Measurements from ENCODE around the gene FAM162A.
A peak's percentile ranks its signal among the peaks of the same experiment; 100 is the strongest.

FAM162A gene, protein sequence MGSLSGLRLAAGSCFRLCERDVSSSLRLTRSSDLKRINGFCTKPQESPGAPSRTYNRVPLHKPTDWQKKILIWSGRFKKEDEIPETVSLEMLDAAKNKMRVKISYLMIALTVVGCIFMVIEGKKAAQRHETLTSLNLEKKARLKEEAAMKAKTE

DNA sequence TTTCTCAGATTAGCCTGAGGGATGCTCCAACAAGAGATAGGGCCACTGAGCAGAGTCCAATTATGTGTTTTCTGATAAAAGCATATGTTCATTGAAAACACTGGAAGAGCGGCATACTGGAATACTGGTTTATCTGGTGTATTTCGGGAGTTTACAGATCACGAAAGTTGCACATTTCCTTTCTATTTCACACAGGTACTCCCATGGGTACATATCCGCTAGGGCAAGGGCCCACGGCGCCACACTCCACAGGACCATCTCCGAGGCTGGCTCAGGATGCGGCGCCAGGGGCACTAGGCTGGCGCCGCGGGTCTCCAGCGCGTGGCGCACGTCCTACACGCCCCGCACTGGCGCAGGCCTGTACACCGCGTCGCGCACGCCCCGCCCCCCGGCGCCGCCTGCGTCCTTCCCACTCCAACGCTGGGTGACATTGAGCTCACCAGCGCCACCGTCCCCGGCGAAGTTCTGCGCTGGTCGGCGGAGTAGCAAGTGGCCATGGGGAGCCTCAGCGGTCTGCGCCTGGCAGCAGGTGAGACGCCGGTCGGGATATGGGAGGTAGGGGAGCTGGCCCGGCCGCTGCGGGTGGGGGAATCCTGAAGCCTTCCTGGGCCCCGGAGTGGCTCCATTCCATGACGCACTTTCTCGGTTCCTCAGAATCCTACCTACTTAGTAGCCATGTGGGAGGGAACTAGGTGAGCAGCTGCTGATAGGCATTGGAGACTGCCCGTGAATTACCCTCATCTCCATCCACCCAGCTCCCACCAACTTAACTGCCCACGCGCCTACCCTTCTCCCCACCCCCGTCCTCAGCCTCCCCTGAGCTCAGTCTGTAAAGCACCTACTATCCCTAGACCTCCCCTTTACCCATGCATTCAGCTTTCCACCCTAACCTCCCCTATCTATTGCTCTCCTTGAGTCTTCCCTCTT is at the start of gene FAM162A:
FAM162A (plus strand) TSS at position 412 of the 927 bp plus-strand sequence; CDS start at position 496, 84 bp downstream.
- DNase-seq (ENCODE audit: extremely low spot score), result peak; percentile 90
- TF ChIP-seq ELF4 (IDR thresholded peaks at IDR 0.05) (no peak), FOXA1 (IDR thresholded peaks at IDR 0.05) (no peak), L3MBTL2 (conservative IDR thresholded peaks at IDR 0.05) (peak; percentile 46; the same call in 1 of the 2 replicates), FOXK2 (IDR thresholded peaks at IDR 0.05) (no peak), CTBP1 (IDR thresholded peaks at IDR 0.05; ENCODE audit: borderline replicate concordance) (no peak; the same call in 1 of the 2 replicates), SUZ12 (IDR thresholded peaks at IDR 0.05) (no peak)
- TF ChIP-seq, protein P1, sequence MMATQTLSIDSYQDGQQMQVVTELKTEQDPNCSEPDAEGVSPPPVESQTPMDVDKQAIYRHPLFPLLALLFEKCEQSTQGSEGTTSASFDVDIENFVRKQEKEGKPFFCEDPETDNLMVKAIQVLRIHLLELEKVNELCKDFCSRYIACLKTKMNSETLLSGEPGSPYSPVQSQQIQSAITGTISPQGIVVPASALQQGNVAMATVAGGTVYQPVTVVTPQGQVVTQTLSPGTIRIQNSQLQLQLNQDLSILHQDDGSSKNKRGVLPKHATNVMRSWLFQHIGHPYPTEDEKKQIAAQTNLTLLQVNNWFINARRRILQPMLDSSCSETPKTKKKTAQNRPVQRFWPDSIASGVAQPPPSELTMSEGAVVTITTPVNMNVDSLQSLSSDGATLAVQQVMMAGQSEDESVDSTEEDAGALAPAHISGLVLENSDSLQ (IDR thresholded peaks at IDR 0.05), result peak; percentile 38
- ChIA-PET POLR2A (interaction anchor here (0.6 to 2.9 kb wide), 25 partner anchors 9 to 838 kb away, joined by 3 to 34 read pairs (median 4); partner anchors contain the start of genes DTX3L, KPNA1, PARP9 and PDIA5), CTCF (interaction anchor here (0.6 to 1.5 kb wide), 8 partner anchors 9 to 837 kb away, joined by 3 to 6 read pairs (median 3); no protein-coding TSS in a partner anchor)

DNA sequence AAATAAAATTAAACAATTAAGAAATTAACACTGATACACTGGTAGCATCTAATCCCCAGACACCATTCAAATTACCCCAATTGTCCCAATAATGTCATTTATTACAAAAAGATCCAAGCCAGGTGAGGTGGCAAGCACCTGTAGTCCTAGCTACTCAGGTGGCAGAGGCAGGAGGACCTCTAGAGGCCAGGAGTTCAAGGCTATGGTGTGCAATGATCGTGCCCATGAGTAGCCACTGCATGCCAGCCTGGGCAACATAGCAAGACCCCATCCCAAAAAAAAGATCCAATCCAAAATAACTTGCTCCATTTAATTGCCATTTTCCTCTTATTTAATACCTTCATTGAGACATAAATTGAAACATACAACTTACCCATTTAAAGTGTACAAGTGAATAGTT is 41.2 kb upstream of the FAM162A start:
- TF ChIP-seq FOXM1 (IDR thresholded peaks at IDR 0.05; ENCODE audit: borderline replicate concordance) (no peak), FOXK2 (IDR thresholded peaks at IDR 0.05) (no peak), ELF4 (IDR thresholded peaks at IDR 0.05) (no peak), ARNT (IDR thresholded peaks at IDR 0.05) (no peak), CTBP1 (IDR thresholded peaks at IDR 0.05; ENCODE audit: borderline replicate concordance) (no peak), TARDBP (IDR thresholded peaks at IDR 0.05) (no peak), HDGF (IDR thresholded peaks at IDR 0.05; ENCODE audit: borderline replicate concordance) (no peak), SP1 (IDR thresholded peaks at IDR 0.05) (no peak), L3MBTL2 (conservative IDR thresholded peaks at IDR 0.05) (no peak), FOXA1 (IDR thresholded peaks at IDR 0.05) (no peak), LEF1 (IDR thresholded peaks at IDR 0.05; ENCODE audit: borderline replicate concordance) (no peak)
- TF ChIP-seq, protein P1 (IDR thresholded peaks at IDR 0.05), result no peak
- ChIA-PET POLR2A (no interaction called here), CTCF (no interaction called here)
- DNase-seq (ENCODE audit: extremely low spot score), result no peak

DNA sequence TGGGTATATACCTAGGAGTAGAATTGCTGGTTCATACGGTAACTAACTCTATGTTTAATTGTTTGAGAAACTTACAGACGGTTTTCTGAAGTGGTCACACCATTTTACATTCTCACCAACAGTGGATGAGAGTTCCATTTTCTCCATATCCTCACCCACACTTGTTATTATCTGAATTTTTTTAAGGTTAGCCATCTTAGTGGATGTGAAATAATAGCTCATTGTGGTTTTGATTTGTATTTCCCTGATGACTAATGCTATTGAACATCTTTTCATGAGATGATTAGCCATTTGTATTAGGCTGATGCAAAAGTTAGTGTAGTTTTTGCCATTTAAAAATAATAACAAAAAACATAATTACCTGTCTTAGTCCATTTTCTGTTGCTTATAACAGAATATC is 40.3 kb upstream of the FAM162A start:
- ChIA-PET POLR2A (no interaction called here), CTCF (no interaction called here)
- TF ChIP-seq FOXM1 (IDR thresholded peaks at IDR 0.05; ENCODE audit: borderline replicate concordance) (no peak), BHLHE40 (IDR thresholded peaks at IDR 0.05; ENCODE audit: borderline replicate concordance) (no peak), ZNF384 (IDR thresholded peaks at IDR 0.05) (no peak), LEF1 (IDR thresholded peaks at IDR 0.05; ENCODE audit: borderline replicate concordance) (no peak), CTBP1 (IDR thresholded peaks at IDR 0.05; ENCODE audit: borderline replicate concordance) (no peak), NFRKB (IDR thresholded peaks at IDR 0.05) (no peak)
- TF ChIP-seq, protein P1 (IDR thresholded peaks at IDR 0.05), result no peak
- no peak for DNase-seq (ENCODE audit: extremely low spot score)

DNA sequence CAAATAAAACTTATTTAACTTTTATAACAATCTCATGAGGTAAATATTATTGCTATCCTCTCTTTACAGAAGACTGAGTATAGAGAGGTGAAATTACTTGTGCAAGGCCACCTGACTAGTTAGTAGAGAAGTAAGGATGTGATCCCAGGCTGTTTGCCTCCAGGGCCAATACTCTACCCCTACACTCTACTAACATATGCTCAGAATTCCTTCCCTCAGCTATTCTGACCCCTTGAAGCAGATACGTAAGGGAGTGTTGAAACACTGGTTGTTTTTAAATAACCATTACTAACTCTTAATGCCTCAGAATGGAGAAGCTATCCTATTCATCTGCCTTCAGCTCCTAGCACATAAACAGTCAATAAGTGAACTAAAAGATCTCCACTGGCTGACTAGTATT is 34.8 kb upstream of the FAM162A start:
- POLR2A ChIA-PET, result no interaction called here
- DNase-seq (ENCODE audit: extremely low spot score), result no peak
- no peak for TF ChIP-seq FOXK2 (IDR thresholded peaks at IDR 0.05)
- no peak for TF ChIP-seq FOXA1 (IDR thresholded peaks at IDR 0.05)
- no peak for TF ChIP-seq TARDBP (IDR thresholded peaks at IDR 0.05)
- no peak for TF ChIP-seq ZNF384 (IDR thresholded peaks at IDR 0.05)
- TF ChIP-seq ARNT (IDR thresholded peaks at IDR 0.05), result no peak
- no peak for TF ChIP-seq FOXM1 (IDR thresholded peaks at IDR 0.05; ENCODE audit: borderline replicate concordance)
- CTCF ChIA-PET, result interaction anchor here (0.6 to 0.9 kb wide), 2 partner anchors 247 to 1704 kb away, joined by 3 read pairs; no protein-coding TSS in a partner anchor

DNA sequence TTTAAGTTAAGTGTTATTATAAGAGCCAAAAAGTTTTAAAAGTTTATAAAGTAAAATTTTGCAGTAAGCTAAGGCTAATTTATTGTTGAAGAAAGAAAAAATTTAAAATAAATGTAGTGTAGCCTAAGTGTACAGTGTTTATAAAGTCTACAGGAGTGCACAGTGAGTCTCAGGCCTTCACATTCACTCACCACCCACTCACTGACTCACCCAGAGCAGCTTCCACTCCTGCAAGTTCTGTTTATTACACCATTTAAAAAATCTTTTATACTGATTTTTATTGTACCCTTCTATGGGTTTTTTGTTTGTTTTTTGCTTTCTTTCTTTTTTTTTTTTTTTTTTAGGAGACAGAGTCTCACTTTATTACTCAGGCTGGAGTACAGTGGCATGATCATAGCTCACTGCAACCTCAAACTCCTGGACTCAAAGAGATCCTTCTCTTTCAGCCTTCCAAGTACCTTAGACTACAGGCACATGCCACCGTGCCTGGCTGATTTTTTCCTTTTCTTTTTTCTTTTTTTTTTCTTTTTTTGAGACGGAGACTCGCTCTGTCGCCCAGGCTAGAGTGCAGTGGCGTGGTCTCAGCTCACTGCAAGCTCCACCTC is 33.1 kb upstream of the FAM162A start:
- CTCF ChIA-PET, result no interaction called here
- TF ChIP-seq ZNF384 (IDR thresholded peaks at IDR 0.05) (no peak), ARNT (IDR thresholded peaks at IDR 0.05) (no peak), NFRKB (IDR thresholded peaks at IDR 0.05) (no peak), TARDBP (IDR thresholded peaks at IDR 0.05) (no peak), L3MBTL2 (conservative IDR thresholded peaks at IDR 0.05) (no peak), FOXK2 (IDR thresholded peaks at IDR 0.05) (no peak), FOXA1 (IDR thresholded peaks at IDR 0.05) (no peak), LEF1 (IDR thresholded peaks at IDR 0.05; ENCODE audit: borderline replicate concordance) (no peak), ELF4 (IDR thresholded peaks at IDR 0.05) (no peak), BHLHE40 (IDR thresholded peaks at IDR 0.05; ENCODE audit: borderline replicate concordance) (no peak), FOXM1 (IDR thresholded peaks at IDR 0.05; ENCODE audit: borderline replicate concordance) (no peak), CTBP1 (IDR thresholded peaks at IDR 0.05; ENCODE audit: borderline replicate concordance) (no peak), SP1 (IDR thresholded peaks at IDR 0.05) (no peak), HDGF (IDR thresholded peaks at IDR 0.05; ENCODE audit: borderline replicate concordance) (no peak), SUZ12 (IDR thresholded peaks at IDR 0.05) (no peak)
- TF ChIP-seq, protein P1 (IDR thresholded peaks at IDR 0.05), result no peak
- POLR2A ChIA-PET, result no interaction called here
- no peak for DNase-seq (ENCODE audit: extremely low spot score)

All from HEK293T (cell line).